Measurements from ENCODE around the gene ZBTB20. TPM values are rescaled to one million over a fixed set of nuclear protein-coding genes. Genes with fewer than 3 reads are reported as not detected.

Gene ZBTB20
- total and polyA plus RNA-seq, 2 of the 4 experiments (the other 2 are of a cell fraction): 0.75 to 14.7 TPM

GRCh38 chr3:114668099-114668498, 479.0 kb downstream of the ZBTB20 start:
- Histone ChIP-seq H2BK5ac (ENCODE audit: low read depth, low read length, poor library complexity, severe bottlenecking) (no peak overlapping the region), H3K23ac (ENCODE audit: low read depth, low read length) (no peak overlapping the region), H3K18ac (ENCODE audit: low read depth, low read length) (no peak overlapping the region), H4K8ac (ENCODE audit: low read depth in 2 of 2, low read length in 2 of 2) (no peak overlapping the region), H3K27ac (ENCODE audit: insufficient read depth, low read length) (no peak overlapping the region), H3K4ac (ENCODE audit: low read depth, low read length) (no peak overlapping the region), H4K5ac (ENCODE audit: low read depth, low read length) (no peak overlapping the region), H2AFZ (replicated peaks; ENCODE audit: low read length, poor library complexity) (no peak overlapping the region), H3K79me1 (ENCODE audit: low read depth in 1 of 2, low read length in 2 of 2) (no peaks in the 10 kb centered on the region), H3K9ac (ENCODE audit: low read depth, low read length) (no peak overlapping the region), H2AK5ac (ENCODE audit: low read depth, low read length) (no peak overlapping the region), H3K4me2 (ENCODE audit: low read depth, low read length) (no peak overlapping the region), H2BK120ac (ENCODE audit: low read depth, low read length) (no peak overlapping the region), H4K91ac (ENCODE audit: insufficient read depth, low read depth, low read length) (no peak overlapping the region), H4K20me1 (ENCODE audit: insufficient read depth, low read length) (no peaks in the 10 kb centered on the region), H2AK9ac (replicated peaks; ENCODE audit: low read depth, low read length, poor library complexity) (no peak overlapping the region), H3K9me3 (ENCODE audit: control insufficient read depth, insufficient read depth, low read length) (no peaks in the 10 kb centered on the region), H3K56ac (ENCODE audit: extremely low read depth, insufficient read depth, low read length) (no peak overlapping the region), H3K9me1 (ENCODE audit: insufficient read depth, low read length) (0 out of 2 replicates have a peak, but pooled peaks cover 2% of the 10 kb centered on the region), H2BK20ac (ENCODE audit: low read depth, low read length) (no peak overlapping the region), H3K4me1 (ENCODE audit: control insufficient read depth, insufficient read depth, low read length) (no peaks in the 10 kb centered on the region), H2BK15ac (ENCODE audit: low read depth, low read length) (no peak overlapping the region), H3K36me3 (ENCODE audit: control insufficient read depth, insufficient read depth, low read length) (no peaks in the 10 kb centered on the region), H3K4me3 (ENCODE audit: insufficient read depth, low read depth, low read length) (no peak overlapping the region), H3K14ac (replicated peaks; ENCODE audit: low read depth, low read length) (no peak overlapping the region), H3K27me3 (ENCODE audit: control insufficient read depth, insufficient read depth, low read length) (no peaks in the 10 kb centered on the region)
- in situ Hi-C loops (cut with MboI; ENCODE audit: low sequenced_read_pairs) (no loop called here), intact Hi-C loops (cut with micrococcal nuclease) (no loop called here), dilution Hi-C loops (cut with HindIII; ENCODE audit: low sequenced_read_pairs, unreplicated experiment) (no loop called here)
- POLR2A ChIA-PET (ENCODE audit: unreplicated experiment): no interaction called here
- TF ChIP-seq SMC3 (IDR thresholded peaks at IDR 0.05; ENCODE audit: low read depth, low read length) (no peak), CEBPB (IDR thresholded peaks at IDR 0.05; ENCODE audit: low read depth, low read length) (no peak), MAFK (IDR thresholded peaks at IDR 0.05; ENCODE audit: low read depth, low read length) (no peak), POLR2A (IDR thresholded peaks at IDR 0.05; ENCODE audit: low read depth, low read length) (no peak), BHLHE40 (IDR thresholded peaks at IDR 0.05; ENCODE audit: low read depth, low read length) (no peak)
- no CpG with 5 or more reads among the region's 2 CpGs for WGBS, 2 experiments (ENCODE audit: extremely low coverage in 2 of 2, insufficient read length in 1 of 2)
- BruUV-seq (replicated peaks): no TSS peak
- ATAC-seq (ENCODE audit: low read depth) (no peak), DNase-seq (no peak)
- CTCF ChIA-PET: no interaction called here

Measured in IMR-90 (cell line).